GOT3 (cell line): Measurements from ENCODE around the gene FOCAD.

ENCODE experiments used
- DNase-seq: peaks from one replicate; lab custom pipeline; 2025; ENCODE audit warnings: mixed read lengths; lab: John Stamatoyannopoulos, UW

FOCAD gene

DNA sequence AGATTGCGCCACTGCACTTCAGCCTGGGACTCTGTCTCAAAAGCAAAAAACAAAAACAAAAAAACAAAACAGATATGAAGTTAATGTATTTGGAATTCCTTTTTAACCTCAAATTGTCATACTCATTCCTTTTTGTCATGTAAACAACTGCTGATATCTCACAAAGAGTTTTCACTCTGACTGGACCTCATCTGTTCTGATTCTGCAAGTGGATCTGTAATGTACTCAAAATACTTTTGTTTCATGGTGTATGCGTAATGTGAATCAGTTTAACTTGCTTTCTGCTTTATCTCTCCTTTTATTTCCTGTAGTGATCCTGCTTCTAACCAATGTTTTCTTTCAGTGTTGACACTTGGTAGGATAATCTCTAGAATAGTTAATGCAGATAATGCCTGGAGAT, 106.7 kb downstream of the FOCAD start:
- DNase-seq = no peak

GRCh38 chr9:20791682-20792081, 107.6 kb downstream of the FOCAD start:
- no peak for DNase-seq

DNA sequence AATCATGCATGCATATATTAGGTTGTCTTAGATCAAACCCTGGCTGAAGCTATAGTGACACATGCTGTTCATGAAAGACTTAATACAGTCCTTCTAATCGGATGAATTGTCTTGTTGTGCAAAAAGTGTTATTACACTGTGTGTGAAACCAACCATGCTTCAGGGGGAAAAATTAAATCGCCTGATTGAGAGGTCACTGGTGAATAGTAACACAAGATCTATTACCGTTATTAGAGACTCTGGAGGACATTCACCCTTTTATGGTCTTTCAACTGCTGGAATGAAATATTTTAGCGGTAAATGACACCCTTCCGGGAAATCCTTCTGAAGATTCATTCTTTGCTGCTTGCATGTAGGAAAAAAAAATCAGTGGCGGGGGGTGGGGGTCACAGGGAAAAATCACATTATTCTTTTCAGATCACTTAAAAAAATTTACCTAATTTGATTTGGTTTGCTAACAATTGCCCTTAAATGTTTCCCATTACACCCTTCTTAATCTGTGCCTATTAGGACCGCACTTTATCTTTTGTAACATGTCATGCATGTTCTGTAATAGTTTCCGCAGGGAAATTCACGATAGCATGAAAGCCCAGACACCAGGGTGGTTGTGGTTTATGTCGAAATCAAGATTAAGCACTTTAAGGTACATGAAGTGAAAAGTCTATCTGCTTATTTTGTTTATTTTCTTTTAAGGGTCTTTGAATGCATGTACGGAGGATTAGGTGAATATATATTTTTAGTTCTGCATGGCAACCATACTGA, 120.6 kb downstream of the FOCAD start:
- DNase-seq = no peak

GRCh38 chr9:20805766-20806165, 121.7 kb downstream of the FOCAD start:
- DNase-seq = no peak

- DNase-seq = no peak
Measured at GRCh38 chr9:20808002-20808401, 123.9 kb downstream of the FOCAD start.

DNA sequence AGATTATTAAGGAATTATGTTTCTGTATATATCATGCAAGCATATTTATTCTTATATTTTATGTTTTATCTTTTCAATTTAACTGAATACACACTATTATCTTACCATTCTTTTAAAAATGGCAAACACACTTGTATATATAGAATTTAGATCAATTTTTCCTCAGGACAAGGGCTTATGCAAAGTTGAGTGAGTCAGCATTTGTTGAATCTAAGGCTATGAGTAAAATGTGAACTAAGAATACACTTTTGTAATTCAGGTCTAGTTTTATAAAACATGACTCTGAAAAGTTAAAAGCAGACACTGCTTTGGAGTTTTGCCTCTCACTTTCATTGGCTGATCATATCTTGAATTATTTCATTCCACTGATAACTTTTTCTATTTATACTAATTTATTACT, 127.8 kb downstream of the FOCAD start:
- DNase-seq = no peak

GRCh38 chr9:20815923-20816703, 132.1 kb downstream of the FOCAD start:
- no peak for DNase-seq

DNA sequence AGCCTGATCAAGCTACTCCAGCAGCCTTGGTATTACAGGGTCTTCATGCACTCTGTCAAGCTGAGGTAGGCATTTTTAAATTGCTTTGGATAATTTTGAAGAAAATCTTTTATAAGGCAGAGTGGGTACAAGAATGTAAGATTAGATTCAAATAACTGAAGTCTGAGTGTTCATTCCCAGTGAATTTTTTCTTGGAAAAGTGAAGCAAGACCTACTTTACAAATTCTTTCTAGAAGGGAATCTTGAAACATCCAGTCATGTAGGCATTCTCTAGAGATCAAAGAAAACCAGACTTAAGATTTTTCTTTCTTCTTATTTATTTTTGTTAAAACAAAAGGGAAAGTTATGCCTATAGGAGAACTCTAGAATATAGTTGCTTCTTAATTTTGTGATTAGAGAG, 139.0 kb downstream of the FOCAD start:
- no peak for DNase-seq

- no peak for DNase-seq
Measured at GRCh38 chr9:20831028-20831427, 147.0 kb downstream of the FOCAD start.

- DNase-seq = no peak
Measured at GRCh38 chr9:20832775-20833174, 148.7 kb downstream of the FOCAD start.

- DNase-seq = no peak
Measured at GRCh38 chr9:20835377-20836286, 151.6 kb downstream of the FOCAD start.

DNA sequence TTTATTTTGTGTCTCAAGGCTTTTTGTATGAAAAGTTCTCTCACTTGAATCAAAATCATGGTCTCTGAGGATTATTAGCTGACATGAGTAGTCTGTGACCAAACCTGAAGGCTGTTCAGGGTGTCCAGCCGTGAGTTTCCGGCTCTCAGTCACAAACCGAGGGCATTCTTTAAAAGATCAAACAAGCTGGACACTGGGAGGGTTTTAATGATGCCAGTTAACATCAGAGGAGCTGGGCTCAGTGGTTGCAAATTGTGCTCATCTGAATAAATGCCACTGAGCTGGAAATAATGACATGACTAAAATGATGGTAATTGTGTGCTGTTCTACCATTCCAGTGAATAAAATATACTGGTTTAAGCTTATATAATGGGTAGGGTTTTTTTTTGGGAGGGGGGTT, 153.1 kb downstream of the FOCAD start:
- no peak for DNase-seq

DNA sequence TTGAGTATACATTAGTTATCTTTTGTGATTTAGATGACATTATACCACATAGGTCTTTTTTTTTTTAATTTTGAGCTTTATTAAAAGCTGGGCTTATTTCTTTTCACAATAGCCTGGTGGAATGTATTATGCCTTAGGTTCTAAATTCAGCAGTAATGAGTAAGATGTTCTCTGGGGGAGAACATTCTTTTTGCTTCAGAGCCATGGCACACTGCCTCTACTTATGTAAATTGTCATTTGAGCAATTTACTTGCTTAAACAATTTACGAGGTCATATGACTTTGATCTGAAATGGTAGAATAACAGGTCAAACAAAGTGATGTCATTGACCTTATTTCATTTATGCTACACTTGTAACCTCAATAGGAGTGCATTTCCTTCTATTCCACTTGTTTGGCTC, 154.2 kb downstream of the FOCAD start:
- DNase-seq = no peak

GRCh38 chr9:20844916-20845315, 160.9 kb downstream of the FOCAD start:
- DNase-seq = no peak

- DNase-seq = no peak
Measured at GRCh38 chr9:20848490-20848889, 164.4 kb downstream of the FOCAD start.

- no peak for DNase-seq
Measured at GRCh38 chr9:20853866-20854265, 169.8 kb downstream of the FOCAD start.

- no peak for DNase-seq
Measured at GRCh38 chr9:20854444-20854843, 170.4 kb downstream of the FOCAD start.

- no peak for DNase-seq
Measured at GRCh38 chr9:20863945-20864344, 179.9 kb downstream of the FOCAD start.

GRCh38 chr9:20865347-20865746, 181.3 kb downstream of the FOCAD start:
- no peak for DNase-seq

DNA sequence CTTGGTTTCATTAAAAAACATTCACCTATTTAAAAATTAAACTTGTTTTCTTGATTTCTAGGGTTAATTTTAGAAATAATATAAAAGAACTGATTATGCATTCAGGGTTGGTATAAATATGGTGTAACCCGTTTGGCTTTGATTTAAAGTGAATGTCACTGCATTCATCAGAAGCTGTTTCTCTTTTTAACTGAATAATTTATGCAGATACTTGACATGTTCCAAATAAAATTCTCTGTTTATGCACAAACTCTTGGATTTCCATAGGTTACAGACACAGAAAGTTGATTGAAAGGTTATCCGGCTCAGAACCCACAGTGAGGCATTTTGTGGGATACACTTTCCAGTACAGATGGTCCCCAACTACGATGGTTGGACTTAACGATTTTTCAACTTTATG, 186.1 kb downstream of the FOCAD start:
- no peak for DNase-seq

DNA sequence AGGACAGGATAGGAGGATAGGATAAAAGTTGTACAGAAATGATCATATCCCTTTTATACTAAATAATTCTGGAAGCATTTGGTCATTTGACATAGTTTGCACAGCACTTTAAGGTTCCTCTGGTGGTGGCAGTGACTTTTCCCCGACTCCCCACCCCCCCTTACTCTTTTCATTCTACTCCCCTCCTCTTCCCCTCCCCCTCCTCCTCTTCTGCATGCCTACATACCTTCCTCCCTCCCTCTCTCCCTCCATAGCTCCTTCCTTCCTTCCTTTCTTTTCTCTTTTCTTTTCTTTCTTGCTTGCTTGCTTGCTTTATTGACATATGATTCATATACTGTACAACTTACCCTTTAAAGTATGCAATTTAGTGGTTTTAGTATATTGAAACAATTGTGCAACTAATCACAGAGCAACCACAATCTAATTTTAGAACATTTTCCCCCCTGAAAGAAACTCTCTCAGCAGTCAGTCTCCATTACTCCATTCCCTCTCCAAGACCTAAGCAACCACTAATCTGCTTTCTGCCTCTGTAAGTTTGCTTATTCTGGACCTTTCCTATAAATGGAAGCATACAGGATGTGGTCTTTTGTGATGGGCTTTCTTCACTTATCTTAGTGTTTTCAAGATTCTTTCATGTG, 188.4 kb downstream of the FOCAD start:
- DNase-seq = no peak
